GM12878 (cell line): ENCODE data around the gene FBXW8. TPM values are rescaled to one million over a fixed set of nuclear protein-coding genes. Genes with fewer than 3 reads are reported as not detected.

Experiments used
- BHLHE40 ChIP-seq, 2 experiments: fragments of 450-650 bp in 1 of 2; IDR thresholded peaks; 2 replicates each; pipeline ENCODE4 v1.6.1; 2011 to 2017; ENCODE audit warnings: low read depth in 2 of 2, borderline replicate concordance in 1 of 2, improper control_type of control experiment in 1 of 2, low read length in 1 of 2, mild to moderate bottlenecking in 1 of 2
- CHD2 ChIP-seq: IDR thresholded peaks from 2 replicates; pipeline ENCODE4 v1.6.1; 2011; ENCODE audit warnings: low read depth, low read length, improper control_type of control experiment, borderline replicate concordance
- CREB1 ChIP-seq: IDR thresholded peaks from 2 replicates; pipeline ENCODE4 v1.6.1; 2012; ENCODE audit warnings: low read depth, mild to moderate bottlenecking, inconsistent platforms
- DPF2 ChIP-seq: fragments of 450-650 bp; IDR thresholded peaks from 2 replicates; pipeline ENCODE4 v1.6.1; 2017; ENCODE audit warnings: mild to moderate bottlenecking
- EED ChIP-seq: sonication (generic); IDR thresholded peaks from 2 replicates; pipeline ENCODE4 v1.6.1; 2016; ENCODE audit warnings: antibody characterized with exemption, low read depth
- EGR1 ChIP-seq, 2 experiments: IDR thresholded peaks; 1 replicate in 1 of 2; 2 replicates in 1 of 2; pipeline ENCODE4 v1.6.1; 2011 to 2012; ENCODE audit warnings: low read depth in 2 of 2, low read length in 2 of 2, borderline replicate concordance in 1 of 2, mild to moderate bottlenecking in 1 of 2, moderate library complexity in 1 of 2
- EP300 ChIP-seq, 2 experiments: fragments of 150-350 bp in 1 of 2; IDR thresholded peaks; 2 replicates each; pipeline ENCODE4 v1.6.1; 2011 to 2012; ENCODE audit warnings: low read depth in 2 of 2, low read length in 2 of 2, borderline replicate concordance in 1 of 2, improper control_type of control experiment in 1 of 2, inconsistent platforms in 1 of 2; ENCODE audit not compliant: control insufficient read depth in 1 of 2
- EZH2 ChIP-seq: IDR thresholded peaks from 2 replicates; pipeline ENCODE4 v1.6.1; 2012; ENCODE audit warnings: low read depth, mild to moderate bottlenecking, control low read depth, inconsistent platforms, low read length, borderline replicate concordance; ENCODE audit not compliant: control insufficient read depth
- HDGF ChIP-seq: fragments of 450-650 bp; IDR thresholded peaks from 2 replicates; pipeline ENCODE4 v1.6.1; 2016; ENCODE audit warnings: antibody characterized with exemption
- KDM1A ChIP-seq: fragments of 200-600 bp; sonication (generic); IDR thresholded peaks from 2 replicates; pipeline ENCODE4 v1.6.1; 2016; ENCODE audit warnings: borderline replicate concordance
- MEF2A ChIP-seq: IDR thresholded peaks from 2 replicates; pipeline ENCODE4 v1.6.1; 2011; ENCODE audit warnings: low read depth, mild to moderate bottlenecking, low read length, moderate library complexity; ENCODE audit not compliant: insufficient read depth
- PBX3 ChIP-seq: IDR thresholded peaks from 2 replicates; pipeline ENCODE4 v1.6.1; 2011; ENCODE audit warnings: mild to moderate bottlenecking, low read depth, low read length, moderate library complexity; ENCODE audit not compliant: insufficient replicate concordance
- RBBP5 ChIP-seq: fragments of 200-600 bp; sonication (generic); conservative IDR thresholded peaks from 2 replicates; pipeline ENCODE4 v1.6.1; 2016
- RUNX3 ChIP-seq: IDR thresholded peaks from 2 replicates; pipeline ENCODE4 v1.6.1; 2012; ENCODE audit warnings: low read length, inconsistent platforms
- SIX5 ChIP-seq: IDR thresholded peaks from 2 replicates; pipeline ENCODE4 v1.6.1; 2011; ENCODE audit warnings: mild to moderate bottlenecking, low read depth, low read length, moderate library complexity; ENCODE audit not compliant: severe bottlenecking
- SUZ12 ChIP-seq: fragments of 200-600 bp; sonication (generic); IDR thresholded peaks from one replicate; pipeline ENCODE4 v1.6.1; 2018; ENCODE audit warnings: antibody characterized with exemption, mild to moderate bottlenecking; ENCODE audit not compliant: unreplicated experiment
- TARDBP ChIP-seq: IDR thresholded peaks from 2 replicates; pipeline ENCODE4 v1.6.1; 2016; ENCODE audit warnings: borderline replicate concordance
- YY1 ChIP-seq: IDR thresholded peaks from 2 replicates; pipeline ENCODE4 v1.6.1; 2011; ENCODE audit warnings: low read depth, mild to moderate bottlenecking, low read length
- polyA plus RNA-seq, 11 experiments: library from polyadenylated mRNA; depleted of rRNA in 4 of 11; unstranded in 6 of 11; stranded (reverse) in 5 of 11; fragments of >200 nt; fragmentation: Nextera tagmentation in 4 of 11; fragmentation: Illumina TruSeq in 1 of 11; extraction: Ambion mirVana in 4 of 11; extraction: Trizol in 1 of 11; gene quantifications; 1 replicate in 1 of 11; 2 replicates in 10 of 11; pipeline versions ENCODE4 v1.2.1 to v1.2.3, GENCODE V29; 2011 to 2016; ENCODE audit warnings: inconsistent platforms in 2 of 11, missing spikeins in 2 of 11, low read depth in 1 of 11
- total RNA-seq, 4 experiments: library from RNA; depleted of rRNA in 3 of 4; stranded (reverse); fragments of >200 nt in 3 of 4; fragmentation: Illumina TruSeq in 1 of 4; extraction: Trizol in 1 of 4; gene quantifications; 2 replicates each; pipeline versions ENCODE4 v1.2.1 to v1.2.3, GENCODE V29; 2013 to 2021
- TF ChIP-seq, protein P1 (sequence below): fragments of 450-650 bp; IDR thresholded peaks from 2 replicates; pipeline ENCODE4 v1.6.1; 2017; ENCODE audit warnings: antibody characterized with exemption, mild to moderate bottlenecking, moderate library complexity
- TF ChIP-seq, protein P2 (sequence below): IDR thresholded peaks from 2 replicates; pipeline ENCODE4 v1.6.1; 2012; ENCODE audit warnings: low read depth, low read length, improper control_type of control experiment
- TF ChIP-seq, protein P3 (sequence below): IDR thresholded peaks from 2 replicates; pipeline ENCODE4 v1.6.1; 2012; ENCODE audit warnings: mild to moderate bottlenecking, low read depth, low read length

The FBXW8 gene
- total and polyA plus RNA-seq, 10 of the 15 experiments (the other 5 are each of a cell fraction or from before 2014, with no cell fraction given): 0.49 to 7.5 (median 4.4) TPM

- TF ChIP-seq, protein P1, sequence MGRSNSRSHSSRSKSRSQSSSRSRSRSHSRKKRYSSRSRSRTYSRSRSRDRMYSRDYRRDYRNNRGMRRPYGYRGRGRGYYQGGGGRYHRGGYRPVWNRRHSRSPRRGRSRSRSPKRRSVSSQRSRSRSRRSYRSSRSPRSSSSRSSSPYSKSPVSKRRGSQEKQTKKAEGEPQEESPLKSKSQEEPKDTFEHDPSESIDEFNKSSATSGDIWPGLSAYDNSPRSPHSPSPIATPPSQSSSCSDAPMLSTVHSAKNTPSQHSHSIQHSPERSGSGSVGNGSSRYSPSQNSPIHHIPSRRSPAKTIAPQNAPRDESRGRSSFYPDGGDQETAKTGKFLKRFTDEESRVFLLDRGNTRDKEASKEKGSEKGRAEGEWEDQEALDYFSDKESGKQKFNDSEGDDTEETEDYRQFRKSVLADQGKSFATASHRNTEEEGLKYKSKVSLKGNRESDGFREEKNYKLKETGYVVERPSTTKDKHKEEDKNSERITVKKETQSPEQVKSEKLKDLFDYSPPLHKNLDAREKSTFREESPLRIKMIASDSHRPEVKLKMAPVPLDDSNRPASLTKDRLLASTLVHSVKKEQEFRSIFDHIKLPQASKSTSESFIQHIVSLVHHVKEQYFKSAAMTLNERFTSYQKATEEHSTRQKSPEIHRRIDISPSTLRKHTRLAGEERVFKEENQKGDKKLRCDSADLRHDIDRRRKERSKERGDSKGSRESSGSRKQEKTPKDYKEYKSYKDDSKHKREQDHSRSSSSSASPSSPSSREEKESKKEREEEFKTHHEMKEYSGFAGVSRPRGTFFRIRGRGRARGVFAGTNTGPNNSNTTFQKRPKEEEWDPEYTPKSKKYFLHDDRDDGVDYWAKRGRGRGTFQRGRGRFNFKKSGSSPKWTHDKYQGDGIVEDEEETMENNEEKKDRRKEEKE: no peak
- TF ChIP-seq TARDBP (no peak), RBBP5 (no peak), EGR1 (IDR thresholded peaks at IDR 0.05; ENCODE audit: borderline replicate concordance in 1 of 2, low read depth in 2 of 2, low read length in 2 of 2) (peak; percentile 71 to 95), DPF2 (peak; percentile 83), BHLHE40 (IDR thresholded peaks at IDR 0.05; ENCODE audit: borderline replicate concordance in 1 of 2, low read depth in 2 of 2, low read length in 1 of 2) (peak; percentile 85 to 95), SUZ12 (no peak), HDGF (no peak), YY1 (peak; percentile 76), EED (peak; percentile 56), MEF2A (no peak), SIX5 (no peak), PBX3 (no peak), KDM1A (no peak), EZH2 (no peak), RUNX3 (peak; percentile 74), CREB1 (no peak), CHD2 (no peak), EP300 (IDR thresholded peaks at IDR 0.05; ENCODE audit: borderline replicate concordance in 1 of 2, control insufficient read depth in 1 of 2, low read depth in 2 of 2, low read length in 2 of 2) (no peak)
- TF ChIP-seq, protein P2, sequence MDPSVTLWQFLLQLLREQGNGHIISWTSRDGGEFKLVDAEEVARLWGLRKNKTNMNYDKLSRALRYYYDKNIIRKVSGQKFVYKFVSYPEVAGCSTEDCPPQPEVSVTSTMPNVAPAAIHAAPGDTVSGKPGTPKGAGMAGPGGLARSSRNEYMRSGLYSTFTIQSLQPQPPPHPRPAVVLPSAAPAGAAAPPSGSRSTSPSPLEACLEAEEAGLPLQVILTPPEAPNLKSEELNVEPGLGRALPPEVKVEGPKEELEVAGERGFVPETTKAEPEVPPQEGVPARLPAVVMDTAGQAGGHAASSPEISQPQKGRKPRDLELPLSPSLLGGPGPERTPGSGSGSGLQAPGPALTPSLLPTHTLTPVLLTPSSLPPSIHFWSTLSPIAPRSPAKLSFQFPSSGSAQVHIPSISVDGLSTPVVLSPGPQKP: peak; percentile 73
- TF ChIP-seq, protein P3, sequence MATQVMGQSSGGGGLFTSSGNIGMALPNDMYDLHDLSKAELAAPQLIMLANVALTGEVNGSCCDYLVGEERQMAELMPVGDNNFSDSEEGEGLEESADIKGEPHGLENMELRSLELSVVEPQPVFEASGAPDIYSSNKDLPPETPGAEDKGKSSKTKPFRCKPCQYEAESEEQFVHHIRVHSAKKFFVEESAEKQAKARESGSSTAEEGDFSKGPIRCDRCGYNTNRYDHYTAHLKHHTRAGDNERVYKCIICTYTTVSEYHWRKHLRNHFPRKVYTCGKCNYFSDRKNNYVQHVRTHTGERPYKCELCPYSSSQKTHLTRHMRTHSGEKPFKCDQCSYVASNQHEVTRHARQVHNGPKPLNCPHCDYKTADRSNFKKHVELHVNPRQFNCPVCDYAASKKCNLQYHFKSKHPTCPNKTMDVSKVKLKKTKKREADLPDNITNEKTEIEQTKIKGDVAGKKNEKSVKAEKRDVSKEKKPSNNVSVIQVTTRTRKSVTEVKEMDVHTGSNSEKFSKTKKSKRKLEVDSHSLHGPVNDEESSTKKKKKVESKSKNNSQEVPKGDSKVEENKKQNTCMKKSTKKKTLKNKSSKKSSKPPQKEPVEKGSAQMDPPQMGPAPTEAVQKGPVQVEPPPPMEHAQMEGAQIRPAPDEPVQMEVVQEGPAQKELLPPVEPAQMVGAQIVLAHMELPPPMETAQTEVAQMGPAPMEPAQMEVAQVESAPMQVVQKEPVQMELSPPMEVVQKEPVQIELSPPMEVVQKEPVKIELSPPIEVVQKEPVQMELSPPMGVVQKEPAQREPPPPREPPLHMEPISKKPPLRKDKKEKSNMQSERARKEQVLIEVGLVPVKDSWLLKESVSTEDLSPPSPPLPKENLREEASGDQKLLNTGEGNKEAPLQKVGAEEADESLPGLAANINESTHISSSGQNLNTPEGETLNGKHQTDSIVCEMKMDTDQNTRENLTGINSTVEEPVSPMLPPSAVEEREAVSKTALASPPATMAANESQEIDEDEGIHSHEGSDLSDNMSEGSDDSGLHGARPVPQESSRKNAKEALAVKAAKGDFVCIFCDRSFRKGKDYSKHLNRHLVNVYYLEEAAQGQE: no peak
These were observed at the start of gene FBXW8 (continued) for GRCh38 chr12:116910645-116911451.
